Neural cell (in vitro differentiated cells): Measurements from ENCODE around the gene MVB12A. TPM values are rescaled to one million over a fixed set of nuclear protein-coding genes. Genes with fewer than 3 reads are reported as not detected.

Experiments used
- H2AFZ ChIP-seq: fragments of 200-600, 300-800 bp; sonication (generic), shearing (Covaris generic); 2 replicates; pipeline ENCODE4 v1.6.0; 2014; ENCODE audit warnings: low read depth, mild to moderate bottlenecking, antibody characterized with exemption, low read length, moderate library complexity
- H3F3A ChIP-seq: fragments of 200-600 bp; shearing (Covaris generic); 2 replicates; pipeline ENCODE4 v1.6.1; 2016; ENCODE audit warnings: mild to moderate bottlenecking, moderate library complexity, mixed read lengths, antibody characterized with exemption, low read length; ENCODE audit not compliant: insufficient read depth, poor library complexity, severe bottlenecking
- H3K27ac ChIP-seq: fragments of 200-600, 300-800 bp; sonication (generic), shearing (Covaris generic); 2 replicates; pipeline ENCODE4 v1.5.1; 2014; ENCODE audit warnings: mild to moderate bottlenecking, low read length, moderate library complexity
- H3K27me3 ChIP-seq: fragments of 300-800, 200-600 bp; sonication (generic), shearing (Covaris generic); 2 replicates; pipeline ENCODE4 v1.6.0; 2014; ENCODE audit warnings: mild to moderate bottlenecking, low read depth, low read length, moderate library complexity; ENCODE audit not compliant: insufficient read depth
- H3K36me3 ChIP-seq: fragments of 300-800, 200-600 bp; sonication (generic), shearing (Covaris generic); 2 replicates; pipeline ENCODE4 v1.5.1; 2014; ENCODE audit warnings: mild to moderate bottlenecking, antibody characterized with exemption, low read length, moderate library complexity; ENCODE audit not compliant: insufficient read depth
- H3K4me2 ChIP-seq: fragments of 300-800, 200-600 bp; sonication (generic), shearing (Covaris generic); 2 replicates; pipeline ENCODE4 v1.6.0; 2014; ENCODE audit warnings: mild to moderate bottlenecking, low read length
- H3K4me3 ChIP-seq: fragments of 300-800, 200-600 bp; sonication (generic), shearing (Covaris generic); 2 replicates; pipeline ENCODE4 v1.5.1; 2014; ENCODE audit warnings: mild to moderate bottlenecking, low read length, moderate library complexity
- H3K79me2 ChIP-seq: fragments of 200-600 bp; shearing (Covaris generic); replicated peaks from 2 replicates; pipeline ENCODE4 v1.6.0; 2014; ENCODE audit warnings: mild to moderate bottlenecking, low read length, moderate library complexity; ENCODE audit not compliant: insufficient read depth
- H3K9ac ChIP-seq: fragments of 300-800, 200-600 bp; sonication (generic), shearing (Covaris generic); 2 replicates; pipeline ENCODE4 v1.6.1; 2016; ENCODE audit warnings: mild to moderate bottlenecking, low read length, mixed read lengths
- H3K9me2 ChIP-seq: fragments of 200-600 bp; shearing (Covaris generic); 2 replicates; pipeline ENCODE4 v1.6.1; 2016; ENCODE audit warnings: mild to moderate bottlenecking, low read length, mixed read lengths; ENCODE audit not compliant: insufficient read depth
- H3K9me3 ChIP-seq: fragments of 200-600, 300-800 bp; sonication (generic), shearing (Covaris generic); 2 replicates; pipeline ENCODE4 v1.6.1; 2016; ENCODE audit warnings: mild to moderate bottlenecking, mixed run types, low read length, moderate library complexity, mixed read lengths
- H4K20me1 ChIP-seq: fragments of 200-600 bp; shearing (Covaris generic); 2 replicates; pipeline ENCODE4 v1.6.1; 2016; ENCODE audit warnings: mild to moderate bottlenecking, mixed run types; ENCODE audit not compliant: insufficient read depth
- EP300 ChIP-seq: fragments of 450-650 bp; conservative IDR thresholded peaks from 2 replicates; pipeline ENCODE4 v1.6.1; 2014; ENCODE audit warnings: antibody characterized with exemption, mild to moderate bottlenecking, moderate library complexity; ENCODE audit not compliant: poor library complexity, severe bottlenecking
- EZH2 ChIP-seq: fragments of 200-600, 300-800 bp; shearing (Covaris generic), sonication (generic); IDR thresholded peaks from 2 replicates; pipeline ENCODE4 v1.6.1; 2014; ENCODE audit warnings: antibody characterized with exemption, low read length, borderline replicate concordance, mild to moderate bottlenecking; ENCODE audit not compliant: insufficient read depth, poor library complexity, severe bottlenecking
- MXI1 ChIP-seq: fragments of 450-650 bp; conservative IDR thresholded peaks from 2 replicates; pipeline ENCODE4 v1.6.1; 2014; ENCODE audit warnings: antibody characterized with exemption, mild to moderate bottlenecking; ENCODE audit not compliant: poor library complexity, severe bottlenecking
- POLR2AphosphoS5 ChIP-seq: IDR thresholded peaks from 2 replicates; pipeline ENCODE4 v1.6.1; 2012
- RAD21 ChIP-seq: fragments of 450-650 bp; conservative IDR thresholded peaks from 2 replicates; pipeline ENCODE4 v1.6.1; 2014; ENCODE audit warnings: antibody characterized with exemption, mild to moderate bottlenecking, moderate library complexity
- SMC3 ChIP-seq: fragments of 450-650 bp; conservative IDR thresholded peaks from 2 replicates; pipeline ENCODE4 v1.6.1; 2014; ENCODE audit warnings: antibody characterized with exemption, mild to moderate bottlenecking, moderate library complexity; ENCODE audit not compliant: poor library complexity
- TAF1 ChIP-seq: IDR thresholded peaks from 2 replicates; pipeline ENCODE4 v1.6.1; 2012; ENCODE audit warnings: low read depth
- polyA plus RNA-seq: library from polyadenylated mRNA; depleted of rRNA; stranded (reverse); fragments of >200 nt; gene quantifications from 2 replicates; pipeline ENCODE4 v1.2.3, GENCODE V29; 2014
- TF ChIP-seq, protein P1 (sequence below): IDR thresholded peaks from 2 replicates; pipeline ENCODE4 v1.6.1; 2012; ENCODE audit warnings: borderline replicate concordance
- TF ChIP-seq, protein P2 (sequence below): fragments of 450-650 bp; IDR thresholded peaks from 2 replicates; pipeline ENCODE4 v1.5.1; 2014; ENCODE audit warnings: antibody characterized with exemption, mild to moderate bottlenecking, moderate library complexity; ENCODE audit not compliant: poor library complexity, severe bottlenecking

Gene MVB12A
- polyA plus RNA-seq, 1 donor from 2014 or later: 43.8 TPM

DNA sequence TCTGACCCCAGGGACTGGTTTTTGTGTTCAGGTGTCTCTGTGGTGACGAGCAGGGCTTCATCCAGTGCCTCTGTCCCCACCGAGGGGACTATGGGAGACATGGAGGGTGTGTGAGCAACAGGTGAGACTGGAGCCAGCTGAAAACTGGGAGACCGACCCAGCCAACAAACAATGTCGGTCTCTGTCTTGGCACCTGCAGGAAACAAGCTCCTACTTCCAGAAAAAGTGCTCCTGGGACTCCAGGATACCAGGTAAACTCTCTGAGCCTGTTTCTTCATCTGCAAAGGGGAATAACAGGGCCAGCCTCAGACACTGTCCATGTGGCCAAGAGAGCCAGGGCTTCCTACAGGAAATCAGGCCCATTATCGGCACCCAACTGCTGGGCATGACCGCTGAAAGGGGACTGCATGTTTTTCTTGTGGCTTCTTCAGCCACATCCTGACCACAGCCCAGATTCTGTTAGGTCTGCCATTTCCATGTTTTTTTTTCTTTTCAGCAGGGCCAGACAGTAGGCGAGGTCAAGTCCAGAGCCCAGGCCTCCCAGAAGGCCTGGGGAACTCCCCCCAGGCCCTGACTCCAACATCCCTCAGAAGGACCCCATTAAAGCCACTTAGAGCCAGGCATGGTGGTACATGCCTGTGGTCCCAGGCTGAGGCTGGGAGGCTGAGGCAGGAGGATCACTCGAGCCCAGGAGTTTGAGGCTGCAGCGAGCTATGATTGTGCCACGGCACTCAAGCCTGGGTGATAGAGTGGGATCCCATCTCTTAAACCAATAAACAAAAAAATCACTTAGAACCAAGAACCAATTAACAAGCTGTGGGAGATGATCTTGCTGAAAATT lies 13.6 kb upstream of the MVB12A start:
- Histone ChIP-seq H3K36me3 (no peaks in the 10 kb centered on the region), H4K20me1 (no peaks in the 10 kb centered on the region), H3K4me2 (no peak overlapping the region), H3K9me3 (no peaks in the 10 kb centered on the region), H3F3A (no peaks in the 10 kb centered on the region), H3K79me2 (no peaks in the 10 kb centered on the region), H3K9me2 (no peaks in the 10 kb centered on the region), H3K4me3 (no peak overlapping the region), H3K27me3 (no peaks in the 10 kb centered on the region), H3K27ac (no peak overlapping the region), H3K9ac (no peak overlapping the region), H2AFZ (no peak overlapping the region)
- TF ChIP-seq POLR2AphosphoS5: no peak
- TF ChIP-seq RAD21: no peak
- no peak for TF ChIP-seq EP300
- TF ChIP-seq SMC3: no peak
- no peak for TF ChIP-seq MXI1
- TF ChIP-seq, protein P1, sequence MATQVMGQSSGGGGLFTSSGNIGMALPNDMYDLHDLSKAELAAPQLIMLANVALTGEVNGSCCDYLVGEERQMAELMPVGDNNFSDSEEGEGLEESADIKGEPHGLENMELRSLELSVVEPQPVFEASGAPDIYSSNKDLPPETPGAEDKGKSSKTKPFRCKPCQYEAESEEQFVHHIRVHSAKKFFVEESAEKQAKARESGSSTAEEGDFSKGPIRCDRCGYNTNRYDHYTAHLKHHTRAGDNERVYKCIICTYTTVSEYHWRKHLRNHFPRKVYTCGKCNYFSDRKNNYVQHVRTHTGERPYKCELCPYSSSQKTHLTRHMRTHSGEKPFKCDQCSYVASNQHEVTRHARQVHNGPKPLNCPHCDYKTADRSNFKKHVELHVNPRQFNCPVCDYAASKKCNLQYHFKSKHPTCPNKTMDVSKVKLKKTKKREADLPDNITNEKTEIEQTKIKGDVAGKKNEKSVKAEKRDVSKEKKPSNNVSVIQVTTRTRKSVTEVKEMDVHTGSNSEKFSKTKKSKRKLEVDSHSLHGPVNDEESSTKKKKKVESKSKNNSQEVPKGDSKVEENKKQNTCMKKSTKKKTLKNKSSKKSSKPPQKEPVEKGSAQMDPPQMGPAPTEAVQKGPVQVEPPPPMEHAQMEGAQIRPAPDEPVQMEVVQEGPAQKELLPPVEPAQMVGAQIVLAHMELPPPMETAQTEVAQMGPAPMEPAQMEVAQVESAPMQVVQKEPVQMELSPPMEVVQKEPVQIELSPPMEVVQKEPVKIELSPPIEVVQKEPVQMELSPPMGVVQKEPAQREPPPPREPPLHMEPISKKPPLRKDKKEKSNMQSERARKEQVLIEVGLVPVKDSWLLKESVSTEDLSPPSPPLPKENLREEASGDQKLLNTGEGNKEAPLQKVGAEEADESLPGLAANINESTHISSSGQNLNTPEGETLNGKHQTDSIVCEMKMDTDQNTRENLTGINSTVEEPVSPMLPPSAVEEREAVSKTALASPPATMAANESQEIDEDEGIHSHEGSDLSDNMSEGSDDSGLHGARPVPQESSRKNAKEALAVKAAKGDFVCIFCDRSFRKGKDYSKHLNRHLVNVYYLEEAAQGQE: no peak
- TF ChIP-seq, protein P2, sequence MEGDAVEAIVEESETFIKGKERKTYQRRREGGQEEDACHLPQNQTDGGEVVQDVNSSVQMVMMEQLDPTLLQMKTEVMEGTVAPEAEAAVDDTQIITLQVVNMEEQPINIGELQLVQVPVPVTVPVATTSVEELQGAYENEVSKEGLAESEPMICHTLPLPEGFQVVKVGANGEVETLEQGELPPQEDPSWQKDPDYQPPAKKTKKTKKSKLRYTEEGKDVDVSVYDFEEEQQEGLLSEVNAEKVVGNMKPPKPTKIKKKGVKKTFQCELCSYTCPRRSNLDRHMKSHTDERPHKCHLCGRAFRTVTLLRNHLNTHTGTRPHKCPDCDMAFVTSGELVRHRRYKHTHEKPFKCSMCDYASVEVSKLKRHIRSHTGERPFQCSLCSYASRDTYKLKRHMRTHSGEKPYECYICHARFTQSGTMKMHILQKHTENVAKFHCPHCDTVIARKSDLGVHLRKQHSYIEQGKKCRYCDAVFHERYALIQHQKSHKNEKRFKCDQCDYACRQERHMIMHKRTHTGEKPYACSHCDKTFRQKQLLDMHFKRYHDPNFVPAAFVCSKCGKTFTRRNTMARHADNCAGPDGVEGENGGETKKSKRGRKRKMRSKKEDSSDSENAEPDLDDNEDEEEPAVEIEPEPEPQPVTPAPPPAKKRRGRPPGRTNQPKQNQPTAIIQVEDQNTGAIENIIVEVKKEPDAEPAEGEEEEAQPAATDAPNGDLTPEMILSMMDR: no peak
- TF ChIP-seq EZH2: no peak
- TF ChIP-seq TAF1: no peak

DNA sequence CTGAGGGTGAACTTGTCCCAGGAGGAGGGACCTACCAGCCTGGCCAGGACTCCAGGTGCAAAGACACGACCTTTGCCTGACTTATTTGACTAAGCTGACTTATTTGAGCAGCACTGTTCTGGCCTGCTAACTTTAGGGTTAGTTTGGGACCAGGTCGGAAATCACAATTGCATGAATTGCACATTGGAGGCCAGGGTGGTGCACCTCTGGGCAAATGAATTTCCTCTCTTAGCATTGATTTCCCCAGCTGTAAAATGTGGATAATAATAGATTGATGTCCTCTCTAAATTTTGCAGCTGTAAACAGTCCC lies 13.0 kb upstream of the MVB12A start:
- Histone ChIP-seq H3K9ac (no peak overlapping the region), H3K4me3 (no peak overlapping the region), H3K9me2 (no peaks in the 10 kb centered on the region), H2AFZ (no peak overlapping the region), H3F3A (no peaks in the 10 kb centered on the region), H3K9me3 (no peaks in the 10 kb centered on the region), H3K27me3 (no peaks in the 10 kb centered on the region), H3K27ac (no peak overlapping the region), H3K4me2 (no peak overlapping the region), H3K36me3 (no peaks in the 10 kb centered on the region), H4K20me1 (no peaks in the 10 kb centered on the region), H3K79me2 (no peaks in the 10 kb centered on the region)
- TF ChIP-seq, protein P2: no peak
- TF ChIP-seq SMC3: no peak
- no peak for TF ChIP-seq MXI1
- TF ChIP-seq POLR2AphosphoS5: no peak
- TF ChIP-seq EP300: no peak
- no peak for TF ChIP-seq RAD21
- no peak for TF ChIP-seq EZH2
- TF ChIP-seq, protein P1: no peak
